GM19328 (cell line): ENCODE results near the gene OXGR1.

Experiments
- ATAC-seq: cut with Tn5 transposase; IDR thresholded peaks from one replicate; pipeline ENCODE4 v1.9.1; 2021; ENCODE audit warnings: mild to moderate bottlenecking, moderate library complexity; ENCODE audit not compliant: unreplicated experiment

The OXGR1 gene

DNA sequence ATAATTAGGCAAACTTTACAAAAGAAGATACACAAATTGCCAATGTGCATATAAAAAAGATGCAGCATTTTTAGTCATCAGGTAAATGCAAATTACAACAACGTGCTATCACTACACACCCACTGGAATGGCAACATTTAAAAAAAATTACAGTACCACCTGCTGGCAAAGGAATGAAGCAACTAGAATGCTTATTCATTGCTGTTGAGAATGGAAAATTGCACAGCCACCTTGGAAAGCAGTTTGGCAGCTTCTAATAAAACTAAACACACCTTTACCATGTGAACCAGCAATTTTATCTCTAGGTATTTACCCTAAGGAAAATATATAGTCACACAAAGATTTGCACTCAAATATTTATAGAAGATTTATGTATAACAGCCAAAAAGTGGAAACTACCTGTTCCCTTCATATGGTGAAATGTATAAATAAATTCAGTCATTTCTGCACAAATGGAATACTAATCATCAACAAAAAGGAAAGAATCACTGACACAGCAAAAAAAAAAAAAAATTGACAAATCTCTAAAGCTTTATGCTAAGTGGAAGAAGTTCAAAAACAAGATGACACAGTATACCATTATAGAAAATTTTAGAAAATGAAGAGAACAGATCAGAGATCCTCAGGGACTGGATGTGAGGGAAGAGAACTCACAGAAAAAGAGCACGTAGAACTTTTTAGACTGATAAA, 30.3 kb downstream of the OXGR1 start:
- no peak for ATAC-seq

DNA sequence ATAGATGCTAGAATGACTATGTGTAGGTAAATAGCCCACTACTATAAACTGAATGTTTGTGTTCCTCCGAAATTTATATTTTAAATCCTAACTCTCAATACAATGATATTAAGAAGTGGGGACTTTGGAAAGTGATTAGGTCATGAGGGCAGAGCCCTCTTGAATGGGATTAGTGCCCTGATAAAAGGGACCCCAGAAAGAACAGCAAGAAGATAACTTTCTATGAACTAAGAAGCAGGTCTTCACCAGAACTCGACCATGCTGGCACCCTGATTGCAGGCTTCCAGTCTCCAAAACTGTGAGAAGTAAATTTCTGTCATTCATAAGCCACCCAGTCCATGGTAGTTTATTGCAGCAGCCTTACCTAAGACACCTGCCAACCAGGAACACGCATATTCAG, 33.9 kb downstream of the OXGR1 start:
- ATAC-seq, result no peak

DNA sequence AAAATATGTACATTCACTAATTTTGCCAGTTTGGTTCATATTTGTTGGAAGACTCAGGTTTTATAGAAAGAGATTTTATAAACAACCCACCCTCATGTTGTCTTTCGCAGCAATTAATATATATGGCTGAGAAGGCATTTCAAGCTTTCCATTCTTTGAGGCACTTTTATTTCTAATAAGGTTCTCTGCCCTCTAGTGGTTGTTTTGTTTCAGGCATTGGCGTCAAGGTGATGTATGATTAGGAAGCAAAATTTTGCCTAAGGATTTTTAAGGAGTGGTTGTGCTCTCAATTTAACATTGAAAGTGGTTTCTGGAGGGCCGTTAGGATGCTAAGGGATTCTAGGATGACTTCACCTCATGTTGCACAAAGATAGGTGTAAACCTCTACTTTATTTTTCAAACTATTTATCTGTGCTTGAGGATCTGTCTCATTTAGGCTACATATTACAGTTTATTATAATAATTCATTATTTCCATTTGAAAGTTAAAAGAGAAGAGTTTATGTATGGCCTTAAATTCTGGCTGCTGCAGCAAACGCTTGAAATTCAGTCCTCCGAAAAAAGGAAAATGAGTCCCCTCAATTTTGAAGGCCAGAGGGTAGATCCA, 35.9 kb downstream of the OXGR1 start:
- no peak for ATAC-seq

GRCh38 chr13:96952595-96952994, 41.7 kb downstream of the OXGR1 start:
- ATAC-seq, result no peak

DNA sequence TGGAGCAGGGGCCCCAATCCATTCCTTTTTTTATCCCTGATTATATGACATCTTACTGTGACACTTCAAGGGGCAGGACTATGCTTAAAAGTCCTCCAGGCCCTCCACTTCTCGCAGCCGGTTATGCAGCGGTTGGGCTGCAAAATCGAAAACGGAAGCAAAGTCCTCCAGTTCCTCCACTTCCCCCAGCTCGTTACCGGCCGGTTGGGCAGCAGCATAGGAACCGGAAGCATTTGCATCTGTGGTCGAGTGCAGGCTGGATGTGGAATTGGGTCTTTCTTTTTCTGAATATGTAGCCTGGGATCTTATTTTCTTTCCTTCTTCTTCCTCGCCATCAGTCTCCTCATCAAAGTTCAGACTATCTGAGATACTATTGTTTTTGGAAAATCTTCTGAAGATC, 46.1 kb downstream of the OXGR1 start:
- no peak for ATAC-seq

DNA sequence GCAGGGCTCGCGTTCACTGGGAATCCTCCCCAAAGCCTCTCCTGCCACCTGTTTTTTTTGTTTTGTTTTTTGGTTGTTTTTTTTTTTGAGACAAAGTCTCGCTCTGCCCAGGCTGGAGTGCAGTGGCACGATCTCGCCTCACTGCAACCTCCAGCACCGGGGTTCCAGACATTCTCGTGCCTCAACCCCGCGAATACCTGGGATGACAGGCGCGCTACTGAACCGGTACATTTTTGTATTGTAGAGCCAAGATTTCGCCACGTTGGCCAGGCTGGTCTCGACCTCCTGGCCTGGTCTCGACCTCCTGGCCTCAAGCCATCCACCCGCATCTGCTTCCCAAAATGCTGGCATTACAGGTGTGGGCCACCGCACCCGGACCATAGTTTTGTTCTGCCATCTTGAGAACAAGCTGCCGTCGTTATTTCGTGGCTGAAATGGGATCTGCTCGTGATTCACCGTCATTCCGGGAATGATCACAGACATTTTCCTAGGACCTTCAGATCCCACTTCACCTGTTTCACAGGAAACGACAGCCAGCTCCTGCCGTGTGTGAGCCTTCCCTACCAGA, 46.8 kb downstream of the OXGR1 start:
- ATAC-seq, result no peak

DNA sequence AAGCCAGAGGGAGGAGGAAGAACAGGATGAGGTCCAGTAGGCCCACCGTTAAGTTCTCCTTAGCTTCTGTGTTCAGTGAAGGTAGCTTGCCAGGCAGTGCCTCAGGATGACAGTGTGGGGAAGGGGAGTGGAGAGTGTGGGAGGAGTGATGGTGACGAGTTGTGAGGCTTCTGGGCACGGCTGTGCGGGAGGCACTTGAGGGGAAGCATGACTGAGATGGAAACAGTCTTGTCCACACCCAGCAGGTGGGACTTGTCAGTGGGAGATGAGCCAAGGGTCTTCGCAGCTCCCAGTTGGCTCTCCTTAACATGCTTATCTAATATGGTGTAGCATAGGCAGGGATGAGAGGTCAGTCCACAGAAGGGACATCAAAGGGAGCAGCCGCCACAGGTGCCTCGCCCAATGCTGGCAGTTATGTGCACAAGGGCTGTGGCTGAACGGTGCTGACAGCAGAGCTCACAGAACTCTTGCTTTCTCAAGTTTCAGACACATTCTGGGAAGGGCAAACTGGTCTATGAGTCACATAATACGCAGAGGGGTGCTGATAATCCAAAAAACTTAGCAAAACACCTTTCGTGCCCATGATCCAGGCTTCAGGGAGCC, 47.5 kb downstream of the OXGR1 start:
- ATAC-seq, result no peak

DNA sequence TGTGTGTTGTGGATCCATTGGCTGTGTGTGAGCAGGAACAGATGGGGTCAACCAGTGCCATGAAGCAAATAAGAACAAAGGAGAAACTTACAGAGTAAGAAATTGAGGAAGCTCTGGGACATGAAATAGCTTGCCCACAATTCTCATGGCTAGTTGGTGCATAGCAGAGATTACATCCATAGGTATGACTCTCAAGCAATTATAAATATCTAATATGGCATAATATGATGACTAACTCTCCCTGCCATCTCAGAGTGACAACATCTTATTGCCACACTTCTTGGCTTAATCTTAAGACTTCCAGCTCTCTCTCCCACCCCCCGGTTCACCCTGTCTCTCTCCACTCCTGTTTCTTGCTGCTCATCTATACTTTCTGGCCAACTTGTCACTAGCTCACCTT, 53.3 kb downstream of the OXGR1 start:
- ATAC-seq, result no peak

DNA sequence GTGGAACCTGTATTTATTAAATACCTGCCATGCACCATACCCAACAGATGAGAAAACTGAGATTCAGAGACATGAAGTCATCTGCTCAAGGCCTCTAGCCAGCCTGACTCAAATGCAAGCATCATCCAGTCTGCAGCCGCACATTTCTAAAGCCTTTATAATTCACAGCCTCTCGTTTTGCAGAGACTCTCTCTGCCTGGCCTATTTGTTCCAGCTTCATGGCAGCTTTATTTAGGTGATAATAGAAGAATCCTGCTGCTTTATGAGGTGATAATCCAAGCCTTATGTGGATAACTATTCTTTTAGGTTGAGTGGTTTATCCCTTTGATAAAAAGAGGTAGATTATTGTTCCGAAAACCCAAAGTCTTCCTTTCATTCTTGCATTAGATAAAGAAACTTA, 58.4 kb downstream of the OXGR1 start:
- ATAC-seq, result no peak
